SK-N-SH (cell line): ENCODE measurements around the gene RPL29. TPM values are rescaled to one million over a fixed set of nuclear protein-coding genes. Genes with fewer than 3 reads are reported as not detected.
A peak's percentile ranks its signal among the peaks of the same experiment; 100 is the strongest.

ENCODE experiments used
- CTCF ChIA-PET: fragments of 300-600, 350-600 bp; formaldehyde crosslinking; extraction: SDS; loops from one replicate; lab custom pipeline; 2021; lab: Yijun Ruan, JAX
- POLR2A ChIA-PET: fragments of 350-600 bp; sonication (Branson Sonifier 250); formaldehyde crosslinking; extraction: SDS; loops from one replicate; lab custom pipeline; 2020; ENCODE audit warnings: antibody characterized with exemption, inconsistent platforms; lab: Yijun Ruan, JAX
- DNase-seq: peaks from one replicate; pipeline ENCODE4 v3.0.0; 2012
- H2AFZ ChIP-seq: fragments of 200-600 bp; sonication (generic); 2 replicates; pipeline ENCODE4 v1.8.1; 2016; ENCODE audit warnings: antibody characterized with exemption, mild to moderate bottlenecking, low read depth
- H3F3A ChIP-seq: fragments of 200-600 bp; sonication (generic); replicated peaks from 2 replicates; pipeline ENCODE3; 2016; ENCODE audit warnings: antibody characterized with exemption, mild to moderate bottlenecking; ENCODE audit not compliant: insufficient read depth
- H3K27ac ChIP-seq, 2 experiments: fragments of 200-500 bp in 1 of 2; fragments of 200-600 bp in 1 of 2; sonication (Bioruptor generic) in 1 of 2; sonication (generic), shearing (Covaris generic) in 1 of 2; 2 replicates each; pipeline versions ENCODE4 v1.5.1 to v1.6.1; 2014 to 2016; ENCODE audit warnings: low read depth in 2 of 2, inconsistent platforms in 1 of 2, low read length in 1 of 2, mild to moderate bottlenecking in 1 of 2, mixed read lengths in 1 of 2
- H3K27me3 ChIP-seq: fragments of 200-600 bp; sonication (generic), shearing (Covaris generic); 2 replicates; pipeline ENCODE4 v1.6.1; 2016; ENCODE audit warnings: mixed run types; ENCODE audit not compliant: insufficient read depth
- H3K36me3 ChIP-seq, 2 experiments: fragments of 200-500 bp in 1 of 2; fragments of 200-600 bp in 1 of 2; sonication (Bioruptor generic) in 1 of 2; sonication (generic) in 1 of 2; replicated peaks in 1 of 2; 2 replicates each; pipeline versions ENCODE3 to v1.5.1; 2014 to 2016; ENCODE audit warnings: low read length in 1 of 2, mild to moderate bottlenecking in 1 of 2; ENCODE audit not compliant: insufficient read depth in 2 of 2, control insufficient read depth in 1 of 2
- H3K4me1 ChIP-seq, 2 experiments: fragments of 200-500 bp in 1 of 2; fragments of 200-600 bp in 1 of 2; sonication (Bioruptor generic) in 1 of 2; sonication (generic), shearing (Covaris generic) in 1 of 2; 2 replicates each; pipeline versions ENCODE4 v1.5.1 to v1.6.1; 2014 to 2016; ENCODE audit warnings: low read depth in 1 of 2, low read length in 1 of 2, mixed run types in 1 of 2; ENCODE audit not compliant: insufficient read depth in 2 of 2, control insufficient read depth in 1 of 2
- H3K4me2 ChIP-seq: fragments of 200-600 bp; sonication (generic), shearing (Covaris generic); 2 replicates; pipeline ENCODE4 v1.6.1; 2017; ENCODE audit warnings: mixed run types
- H3K4me3 ChIP-seq, 2 experiments: fragments of 200-500 bp in 1 of 2; fragments of 200-600 bp in 1 of 2; sonication (Bioruptor generic) in 1 of 2; sonication (generic), shearing (Covaris generic) in 1 of 2; 2 replicates each; pipeline versions ENCODE4 v1.5.1 to v1.8.1; 2014 to 2016; ENCODE audit warnings: low read depth in 2 of 2, inconsistent platforms in 1 of 2, low read length in 1 of 2, mild to moderate bottlenecking in 1 of 2, mixed read lengths in 1 of 2, moderate library complexity in 1 of 2
- H3K79me2 ChIP-seq: fragments of 200-600 bp; sonication (generic); 2 replicates; pipeline ENCODE4 v1.8.1; 2017; ENCODE audit warnings: mild to moderate bottlenecking; ENCODE audit not compliant: insufficient read depth
- H3K9ac ChIP-seq: fragments of 200-600 bp; sonication (generic); 2 replicates; pipeline ENCODE4 v1.6.1; 2017; ENCODE audit warnings: mixed run types
- H3K9me2 ChIP-seq: fragments of 200-600 bp; sonication (generic); 2 replicates; pipeline ENCODE4 v1.6.1; 2017; ENCODE audit warnings: mixed run types
- H3K9me3 ChIP-seq: fragments of 200-600 bp; sonication (generic); 2 replicates; pipeline ENCODE4 v1.6.1; 2017; ENCODE audit warnings: mixed run types, mild to moderate bottlenecking, moderate library complexity
- H4K20me1 ChIP-seq: fragments of 200-600 bp; sonication (generic); 2 replicates; pipeline ENCODE4 v1.6.1; 2017; ENCODE audit warnings: mild to moderate bottlenecking, mixed run types; ENCODE audit not compliant: insufficient read depth
- ELF1 ChIP-seq: IDR thresholded peaks from 2 replicates; pipeline ENCODE4 v1.4.0; 2012
- EP300 ChIP-seq, 2 experiments: IDR thresholded peaks; 2 replicates each; pipeline versions ENCODE4 v1.4.0 to v1.6.1; 2012; ENCODE audit warnings: borderline replicate concordance in 1 of 2, low read depth in 1 of 2, low read length in 1 of 2
- FOSL2 ChIP-seq: IDR thresholded peaks from 2 replicates; pipeline ENCODE4 v1.4.0; 2012; ENCODE audit warnings: low read depth, mild to moderate bottlenecking, moderate library complexity, borderline replicate concordance
- FOXJ3 ChIP-seq: sonication (generic); formaldehyde crosslinking; IDR thresholded peaks from 2 replicates; pipeline ENCODE4 v1.5.1; 2020; ENCODE audit warnings: mild to moderate bottlenecking, missing genetic modification reagents
- GABPA ChIP-seq: IDR thresholded peaks from 2 replicates; pipeline ENCODE4 v1.4.0; 2012; ENCODE audit warnings: low read depth, mild to moderate bottlenecking
- GATA2 ChIP-seq: sonication (generic); formaldehyde crosslinking; IDR thresholded peaks from 2 replicates; pipeline ENCODE4 v1.5.0; 2020; ENCODE audit warnings: mild to moderate bottlenecking, missing genetic modification reagents
- IRF3 ChIP-seq: fragments of 150-350 bp; IDR thresholded peaks from 2 replicates; pipeline ENCODE4 v1.6.1; 2016; ENCODE audit warnings: mild to moderate bottlenecking, low read depth, low read length
- JUND ChIP-seq: IDR thresholded peaks from 2 replicates; pipeline ENCODE4 v1.4.0; 2012
- MAX ChIP-seq: IDR thresholded peaks from 2 replicates; pipeline ENCODE4 v1.4.0; 2012; ENCODE audit warnings: low read depth
- PBX3 ChIP-seq: IDR thresholded peaks from 2 replicates; pipeline ENCODE4; 2012
- POLR2AphosphoS5 ChIP-seq: IDR thresholded peaks from 2 replicates; pipeline ENCODE4 v1.6.1; 2012; ENCODE audit warnings: low read depth, low read length
- RAD21 ChIP-seq: IDR thresholded peaks from 2 replicates; pipeline ENCODE4 v1.6.1; 2012; ENCODE audit warnings: mild to moderate bottlenecking, low read length
- RCOR1 ChIP-seq: fragments of 150-350 bp; IDR thresholded peaks from 2 replicates; pipeline ENCODE4 v1.6.1; 2017; ENCODE audit warnings: antibody characterized with exemption, low read length
- RXRA ChIP-seq: IDR thresholded peaks from 2 replicates; pipeline ENCODE4 v1.4.0; 2012; ENCODE audit warnings: low read depth, mild to moderate bottlenecking, borderline replicate concordance
- SIN3A ChIP-seq: IDR thresholded peaks from 2 replicates; pipeline ENCODE4 v1.6.1; 2012; ENCODE audit warnings: low read depth, mild to moderate bottlenecking, low read length, moderate library complexity, borderline replicate concordance
- TAF1 ChIP-seq: IDR thresholded peaks from 2 replicates; pipeline ENCODE4 v1.6.1; 2012; ENCODE audit warnings: low read depth, mild to moderate bottlenecking, low read length, moderate library complexity, borderline replicate concordance
- TCF12 ChIP-seq: IDR thresholded peaks from 2 replicates; pipeline ENCODE4 v1.4.0; 2012
- TEAD4 ChIP-seq: IDR thresholded peaks from 2 replicates; pipeline ENCODE4 v1.4.0; 2012; ENCODE audit warnings: mild to moderate bottlenecking, borderline replicate concordance; ENCODE audit not compliant: insufficient read depth
- YY1 ChIP-seq: IDR thresholded peaks from 2 replicates; pipeline ENCODE4 v1.4.0; 2012; ENCODE audit warnings: low read depth, mild to moderate bottlenecking
- WGBS: methylation state at CpG from one replicate; pipeline ENCODE4 v1.1.6; 2017; ENCODE audit warnings: low lambda C conversion rate; 5-methylcytosine and 5-hydroxymethylcytosine counted together
- polyA plus RNA-seq, 3 experiments: library from polyadenylated mRNA; depleted of rRNA; stranded (reverse); fragments of >200 nt; gene quantifications; 2 replicates each; pipeline ENCODE4 v1.2.3, GENCODE V29; 2012
- TF ChIP-seq, protein P1 (sequence below): IDR thresholded peaks from 2 replicates; pipeline ENCODE4 v1.4.0; 2012; ENCODE audit warnings: low read depth, borderline replicate concordance

Gene RPL29
- polyA plus RNA-seq, 1 of the 3 experiments (the other 2 are of a cell fraction) = 3,173 TPM

- TF ChIP-seq YY1 (peak; percentile 81), EP300 (IDR thresholded peaks at IDR 0.05; ENCODE audit: borderline replicate concordance in 1 of 2, low read depth in 1 of 2, low read length in 1 of 2) (peak in 1 of 2 experiments; percentile 55; a peak in 1 of 4 replicates), POLR2AphosphoS5 (peak; percentile 97)
- TF ChIP-seq, protein P1, sequence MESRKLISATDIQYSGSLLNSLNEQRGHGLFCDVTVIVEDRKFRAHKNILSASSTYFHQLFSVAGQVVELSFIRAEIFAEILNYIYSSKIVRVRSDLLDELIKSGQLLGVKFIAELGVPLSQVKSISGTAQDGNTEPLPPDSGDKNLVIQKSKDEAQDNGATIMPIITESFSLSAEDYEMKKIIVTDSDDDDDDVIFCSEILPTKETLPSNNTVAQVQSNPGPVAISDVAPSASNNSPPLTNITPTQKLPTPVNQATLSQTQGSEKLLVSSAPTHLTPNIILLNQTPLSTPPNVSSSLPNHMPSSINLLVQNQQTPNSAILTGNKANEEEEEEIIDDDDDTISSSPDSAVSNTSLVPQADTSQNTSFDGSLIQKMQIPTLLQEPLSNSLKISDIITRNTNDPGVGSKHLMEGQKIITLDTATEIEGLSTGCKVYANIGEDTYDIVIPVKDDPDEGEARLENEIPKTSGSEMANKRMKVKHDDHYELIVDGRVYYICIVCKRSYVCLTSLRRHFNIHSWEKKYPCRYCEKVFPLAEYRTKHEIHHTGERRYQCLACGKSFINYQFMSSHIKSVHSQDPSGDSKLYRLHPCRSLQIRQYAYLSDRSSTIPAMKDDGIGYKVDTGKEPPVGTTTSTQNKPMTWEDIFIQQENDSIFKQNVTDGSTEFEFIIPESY = 0 out of 2 replicates have a peak, but pooled peaks have one; percentile 45
These were observed at the start of gene RPL29 (continued) for GRCh38 chr3:51995346-51996163.

GRCh38 chr3:52044869-52045619 is 49.3 kb upstream of the RPL29 start:
- peak overlapping the region; percentile 90 for H3K9ac ChIP-seq
- TF ChIP-seq JUND = no peak
- TF ChIP-seq RCOR1 = no peak
- TF ChIP-seq, protein P1 = no peak
- TF ChIP-seq EP300 (IDR thresholded peaks at IDR 0.05; ENCODE audit: borderline replicate concordance in 1 of 2, low read depth in 1 of 2, low read length in 1 of 2) = no peak
- TF ChIP-seq GABPA = no peak
- no peak for TF ChIP-seq TAF1
- no peak for TF ChIP-seq MAX
- no peak for TF ChIP-seq RAD21
- TF ChIP-seq ELF1 = no peak
- TF ChIP-seq TEAD4 = no peak
- no peak for TF ChIP-seq IRF3
- TF ChIP-seq GATA2 (CRISPR knock-in tag) = no peak
- no peak for TF ChIP-seq TCF12
- TF ChIP-seq RXRA = no peak
- TF ChIP-seq SIN3A = no peak
- no peak for TF ChIP-seq FOSL2
- TF ChIP-seq FOXJ3 (CRISPR knock-in tag) = no peak
- TF ChIP-seq PBX3 = no peak

More at GRCh38 chr3:52044869-52045619, 49.3 kb upstream of the RPL29 start:
- peaks cover 8 to 15% of the 10 kb centered on the region in 2 experiments for H3K36me3 ChIP-seq
- no peaks in the 10 kb centered on the region for H3K9me2 ChIP-seq
- POLR2A ChIA-PET = interaction anchor here (1.2 to 7.2 kb wide), 5 partner anchors 9 to 42 kb away, joined by 3 to 74 read pairs (median 15); partner anchors contain the start of gene DUSP7
- peaks cover 21% of the 10 kb centered on the region; the same call in 1 of the 2 replicates for H3K79me2 ChIP-seq
- H3F3A ChIP-seq = peaks cover 22% of the 10 kb centered on the region
- peak; percentile 58 for DNase-seq
- peak overlapping the region; percentile 93 to 100 for H3K27ac ChIP-seq
- 98% methylated on average over 10 of the region's 18 CpGs for WGBS
- no peak overlapping the region for H3K4me3 ChIP-seq
- H3K4me1 ChIP-seq = peaks cover 36 to 86% of the 10 kb centered on the region in 2 experiments
- H4K20me1 ChIP-seq = no peaks in the 10 kb centered on the region
- H3K9me3 ChIP-seq = no peaks in the 10 kb centered on the region
- no peak overlapping the region for H2AFZ ChIP-seq
- CTCF ChIA-PET = interaction anchor here (0.6 to 29.9 kb wide), 10 partner anchors 9 to 100 kb away, joined by 3 to 983 read pairs (median 5); partner anchors contain the start of gene DUSP7
- no peaks in the 10 kb centered on the region for H3K27me3 ChIP-seq
- H3K4me2 ChIP-seq = 0 out of 2 replicates have a peak overlapping the region, but pooled peaks have one; percentile 61
